GM18505 (cell line): Measurements from ENCODE around the gene RPP21.
"Not testable (repeated sequence)": the region's sequence is repeated elsewhere in the genome, so short reads cannot be mapped to it uniquely, and the experiment has no call there.

Experiments used
- ATAC-seq: cut with Tn5 transposase; IDR thresholded peaks from one replicate; pipeline ENCODE4 v1.9.1; 2021; ENCODE audit not compliant: unreplicated experiment
- POLR2A ChIP-seq: IDR thresholded peaks from 4 replicates; pipeline ENCODE4 v1.6.1; 2011; ENCODE audit warnings: borderline replicate concordance; ENCODE audit not compliant: insufficient read depth, insufficient read length; ENCODE audit errors: extremely low read depth

RPP21 gene

GRCh38 chr6:30363459-30363858 is 18.5 kb downstream of the RPP21 start:
- TF ChIP-seq POLR2A = no peak
- ATAC-seq = no peak

- ATAC-seq = no peak
- no peak for TF ChIP-seq POLR2A
These were observed 19.6 kb downstream of the RPP21 start for GRCh38 chr6:30364591-30364990.

- ATAC-seq = not testable (repeated sequence)
These were observed 24.3 kb downstream of the RPP21 start for GRCh38 chr6:30369280-30369679.

- TF ChIP-seq POLR2A = no peak
These were observed 33.5 kb downstream of the RPP21 start for GRCh38 chr6:30378290-30378937.

GRCh38 chr6:30380464-30380863 is 35.5 kb downstream of the RPP21 start:
- no peak for TF ChIP-seq POLR2A
- no peak for ATAC-seq

More at GRCh38 chr6:30378290-30378937, 33.5 kb downstream of the RPP21 start:
- ATAC-seq = no peak

- TF ChIP-seq POLR2A = no peak
- no peak for ATAC-seq
These were observed 41.2 kb downstream of the RPP21 start for GRCh38 chr6:30386166-30386565.

- no peak for ATAC-seq
- TF ChIP-seq POLR2A = no peak
These were observed 46.3 kb downstream of the RPP21 start for GRCh38 chr6:30391240-30391639.

- no peak for TF ChIP-seq POLR2A
- ATAC-seq = no peak
These were observed 49.2 kb downstream of the RPP21 start for GRCh38 chr6:30394139-30394538.
